SKM-1 treated with dmso at 0.1 percent for 144 hours (cell line): ENCODE measurements around the gene KRIT1.
"Not testable (repeated sequence)": the region's sequence is repeated elsewhere in the genome, so short reads cannot be mapped to it uniquely, and the experiment has no call there.

Experiments
- DNase-seq: peaks from one replicate; lab custom pipeline; 2025; ENCODE audit not compliant: unreplicated experiment; lab: John Stamatoyannopoulos, UW

The KRIT1 gene

DNA sequence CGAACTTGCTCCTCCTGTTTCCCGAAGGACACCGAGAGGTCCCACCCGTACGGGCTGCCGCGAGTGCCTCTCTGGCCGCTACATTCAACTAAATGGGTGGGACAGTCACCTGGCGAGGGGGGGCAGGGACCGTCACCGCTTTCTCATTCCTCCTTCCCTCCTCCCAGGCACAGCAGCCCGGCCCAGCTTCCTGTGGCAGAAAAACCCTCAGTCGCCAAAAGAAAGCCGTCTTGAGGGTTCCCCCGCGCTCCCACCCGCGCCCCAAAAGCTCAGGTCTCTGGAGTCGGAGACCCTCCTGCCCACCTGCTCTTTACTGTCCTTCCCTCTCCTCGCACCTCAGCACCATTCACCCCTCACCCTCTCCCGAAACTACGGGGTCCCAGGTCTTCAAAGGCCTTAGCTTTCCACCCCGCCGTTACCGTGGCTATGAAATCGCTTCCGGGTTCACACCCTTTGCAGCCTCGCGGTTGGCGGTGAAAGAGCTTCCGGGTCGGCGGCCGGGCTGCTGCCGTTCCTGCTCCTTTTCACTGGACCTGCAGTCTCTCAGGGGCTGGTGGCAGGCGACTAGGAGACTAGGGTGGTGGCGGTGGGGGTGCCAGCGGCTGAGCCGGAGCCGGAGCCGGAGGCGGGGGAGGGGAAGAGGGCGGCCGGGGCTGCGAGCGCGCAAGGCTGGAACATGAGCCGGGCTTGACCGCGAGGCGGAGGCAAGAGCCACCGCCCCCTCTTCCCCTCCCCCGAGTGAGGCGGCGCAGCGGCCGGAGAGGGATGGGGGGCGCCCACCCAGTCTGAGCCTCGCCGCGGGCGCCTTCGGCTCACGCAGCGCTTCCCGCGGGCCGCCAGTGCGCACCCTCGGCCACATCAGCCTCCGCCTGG lies at the start of gene KRIT1, which contains the start of gene ANKIB1:
TSS of gene KRIT1 (minus strand) at position 428 of the 873 bp plus-strand sequence. CDS start 3,779 bp downstream, outside the sequence.
TSS of gene ANKIB1 (plus strand) at position 488 of the 873 bp plus-strand sequence. CDS start 49,005 bp downstream, outside the sequence.
- peak; percentile 83 for DNase-seq

DNA sequence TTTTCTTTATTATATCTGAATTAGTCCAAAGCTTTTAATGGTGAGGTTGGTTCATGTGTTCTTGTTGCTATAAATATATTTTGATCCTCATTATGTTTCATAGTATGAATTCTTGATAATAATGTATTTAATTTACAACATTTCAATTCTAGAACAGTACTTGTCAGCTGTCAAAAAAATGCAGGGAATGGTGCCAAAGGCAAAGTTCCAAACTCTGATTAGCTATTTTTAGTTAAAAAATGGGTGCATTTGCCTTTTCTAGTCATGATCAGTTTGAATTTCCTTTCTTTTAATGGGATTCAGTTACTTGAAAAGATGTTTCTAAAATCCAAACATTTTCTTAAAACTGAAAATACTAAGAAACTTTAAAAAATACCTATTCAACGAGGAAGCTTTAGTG lies 49.7 kb upstream of the KRIT1 start:
- DNase-seq = no peak

DNA sequence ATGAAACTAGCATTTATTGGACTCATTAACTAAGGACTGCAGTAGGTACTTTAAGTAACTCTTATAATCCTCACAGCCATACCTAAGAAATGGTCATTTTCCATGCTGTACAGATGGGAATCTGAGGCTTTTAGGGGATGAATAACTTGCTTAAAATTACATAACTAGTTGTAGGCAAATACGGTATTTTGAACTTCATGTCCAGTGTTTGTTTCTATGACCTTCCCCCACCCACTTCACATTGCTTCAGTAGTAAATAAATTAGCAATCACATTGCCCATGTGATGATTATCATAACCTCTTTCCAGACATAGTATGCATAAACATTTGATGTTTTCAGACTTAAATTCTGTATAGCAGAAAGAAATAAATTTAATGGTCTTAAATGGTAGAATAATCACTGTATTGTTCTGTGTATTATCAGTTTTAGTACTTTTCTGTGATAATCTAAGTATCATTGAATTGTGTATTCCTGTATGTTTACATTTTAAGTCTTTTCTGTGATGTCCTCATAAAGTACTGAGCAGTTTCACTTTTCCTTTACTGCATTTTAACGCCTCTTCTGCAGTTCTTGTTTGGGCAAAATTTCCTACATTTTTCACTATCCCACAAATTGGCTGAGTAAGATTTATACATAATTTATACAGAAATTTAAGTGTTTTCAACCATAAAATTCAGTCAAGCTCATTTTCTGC lies 48.3 kb upstream of the KRIT1 start:
- DNase-seq = no peak

DNA sequence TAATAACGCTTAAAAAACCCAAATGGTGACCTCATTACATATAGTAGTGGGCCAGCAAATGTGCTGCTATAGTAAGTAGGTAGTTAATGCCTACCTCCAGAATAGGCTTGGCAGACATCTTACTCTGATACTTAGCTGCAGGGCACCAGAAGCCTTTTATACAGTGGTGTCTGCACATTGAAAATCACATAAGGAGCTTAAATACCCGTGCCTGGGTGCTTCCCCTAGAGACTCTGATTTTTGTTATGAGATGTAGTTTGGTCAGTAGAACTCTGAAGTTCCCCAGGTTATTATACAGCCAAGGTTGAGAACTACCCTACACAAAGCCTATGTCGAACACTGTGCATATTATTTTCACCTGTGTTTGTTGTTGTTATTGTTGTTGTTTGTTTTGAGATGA lies 47.3 kb upstream of the KRIT1 start:
- no peak for DNase-seq

DNA sequence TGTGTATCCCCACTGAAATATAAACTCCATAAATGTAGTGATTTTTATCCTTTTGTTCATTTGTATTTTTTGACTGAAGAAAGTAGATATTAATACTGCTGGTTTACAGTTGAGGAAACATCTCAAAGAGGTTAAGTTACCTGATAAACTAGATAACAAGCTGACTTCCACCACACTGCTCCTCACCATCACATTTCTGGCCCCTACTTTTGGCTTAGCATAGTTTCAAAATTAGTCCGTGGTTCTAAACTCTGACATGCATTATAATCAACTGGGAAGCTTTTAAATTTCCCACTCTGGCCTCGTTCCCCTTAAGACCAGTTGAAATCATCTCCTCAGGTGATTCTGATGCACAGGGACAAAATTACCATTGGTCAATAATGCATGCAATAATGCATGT lies 43.6 kb upstream of the KRIT1 start:
- DNase-seq = no peak

DNA sequence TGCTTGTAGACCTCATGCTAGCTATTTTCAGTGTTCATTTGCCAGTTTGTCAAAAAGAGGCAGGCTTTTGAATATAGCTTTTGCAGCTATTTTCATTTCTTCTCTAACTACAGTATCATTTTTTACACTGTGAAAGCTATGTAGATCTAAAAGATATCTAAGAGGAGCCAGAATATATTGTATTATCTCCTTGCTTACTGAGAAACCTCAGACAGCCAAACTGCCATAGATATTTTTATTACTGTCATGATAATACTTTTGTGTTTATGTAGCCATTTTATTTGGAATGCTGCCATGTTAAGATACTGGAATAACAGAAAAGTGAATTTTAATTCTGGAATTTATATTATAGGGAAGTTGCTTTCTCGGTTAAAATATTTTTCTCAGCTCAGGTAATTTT lies 37.2 kb upstream of the KRIT1 start:
- DNase-seq = no peak

DNA sequence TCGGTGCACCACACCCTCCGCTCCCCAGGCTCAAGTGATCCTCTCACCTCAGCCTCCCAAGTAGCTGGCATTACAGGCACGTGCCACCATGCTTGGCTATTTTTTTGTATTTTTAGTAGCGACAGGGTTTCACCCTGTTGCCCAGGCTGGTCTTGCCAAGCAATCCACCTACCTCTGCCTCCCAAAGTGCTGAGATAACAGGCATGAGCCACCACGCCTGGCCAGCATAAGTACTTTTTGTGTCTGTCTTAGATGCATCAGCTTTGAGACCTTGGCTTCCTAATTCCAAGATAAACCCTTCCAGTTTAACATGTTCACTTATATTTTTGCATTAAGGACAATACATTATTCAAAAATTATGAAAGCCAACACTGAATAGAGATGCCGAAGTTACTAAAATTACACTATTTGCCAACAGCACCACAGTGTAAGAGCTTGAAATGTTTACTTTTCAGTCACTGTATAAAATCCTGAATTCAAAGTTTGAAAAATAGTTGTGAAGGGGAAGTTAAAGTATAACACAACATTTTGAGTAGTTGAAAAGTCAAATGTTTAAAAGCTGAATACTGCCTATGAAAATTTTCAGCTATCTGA lies 36.6 kb upstream of the KRIT1 start:
- no peak for DNase-seq

DNA sequence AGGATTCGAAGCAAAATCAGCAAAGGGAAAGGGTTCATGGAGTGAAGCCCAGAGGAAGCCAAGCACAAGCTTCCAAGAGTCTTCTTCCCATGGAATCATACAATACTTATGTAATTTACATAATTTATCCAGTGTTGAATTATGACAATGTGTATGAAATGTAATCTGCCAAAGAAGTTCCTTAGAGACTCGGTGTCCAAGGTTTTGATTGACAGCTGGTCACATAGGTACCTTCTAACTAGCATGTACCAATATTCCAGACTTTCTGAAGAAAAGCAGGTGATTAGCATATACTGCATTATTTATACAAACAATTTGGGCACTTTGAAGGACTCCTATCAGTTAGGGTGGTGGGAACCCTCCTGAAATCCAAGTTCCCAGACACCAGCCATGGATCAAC lies 35.3 kb upstream of the KRIT1 start:
- DNase-seq = no peak

DNA sequence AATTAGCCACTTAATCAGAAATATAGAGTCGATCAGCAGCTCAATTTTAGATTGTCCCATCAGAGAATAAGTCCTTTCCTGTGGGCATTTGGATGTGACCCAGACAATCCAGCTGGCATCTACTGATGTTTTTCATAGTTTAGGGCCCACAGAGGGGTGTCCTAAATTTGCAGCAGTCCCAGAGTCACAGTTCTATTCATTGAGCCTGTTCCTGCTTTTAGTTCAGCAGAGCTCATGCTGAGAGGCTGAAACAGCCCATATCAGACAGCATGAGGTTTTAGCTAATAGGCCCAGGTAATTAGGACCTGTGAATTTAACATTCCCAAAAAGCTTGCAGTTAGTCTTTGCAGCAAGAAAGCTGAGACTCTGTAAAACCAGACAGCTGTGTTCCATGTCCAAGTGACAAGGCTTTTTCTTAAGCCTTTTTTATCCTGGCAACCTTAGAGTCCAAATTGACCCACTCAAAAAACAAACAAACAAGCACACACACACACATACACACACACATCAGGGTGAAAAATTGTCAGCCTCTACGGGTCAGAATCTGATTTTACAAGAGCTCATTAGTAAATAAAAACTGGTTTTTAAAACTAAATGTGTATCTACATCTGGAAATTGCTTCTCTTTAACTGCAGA lies 33.8 kb upstream of the KRIT1 start:
- DNase-seq = no peak

DNA sequence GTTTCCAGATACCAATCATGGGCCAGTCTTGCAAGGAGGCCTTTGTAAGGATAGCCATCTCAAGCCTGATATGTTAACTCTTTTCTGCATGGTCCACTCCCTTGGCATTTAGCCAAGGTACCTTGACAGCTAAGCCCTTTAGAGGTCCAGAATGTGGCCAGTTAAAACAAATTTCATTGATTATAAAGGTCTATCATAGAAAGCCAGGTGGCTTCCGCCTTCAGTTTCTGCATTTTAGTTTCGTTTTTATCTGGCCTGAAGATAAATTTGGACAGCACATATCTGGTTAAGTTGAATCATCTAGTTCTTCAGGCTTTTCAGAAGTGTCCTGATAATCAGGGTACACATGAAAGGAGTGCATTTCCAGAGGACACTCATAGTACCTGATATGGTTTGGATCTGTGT lies 30.7 kb upstream of the KRIT1 start:
- DNase-seq = no peak

DNA sequence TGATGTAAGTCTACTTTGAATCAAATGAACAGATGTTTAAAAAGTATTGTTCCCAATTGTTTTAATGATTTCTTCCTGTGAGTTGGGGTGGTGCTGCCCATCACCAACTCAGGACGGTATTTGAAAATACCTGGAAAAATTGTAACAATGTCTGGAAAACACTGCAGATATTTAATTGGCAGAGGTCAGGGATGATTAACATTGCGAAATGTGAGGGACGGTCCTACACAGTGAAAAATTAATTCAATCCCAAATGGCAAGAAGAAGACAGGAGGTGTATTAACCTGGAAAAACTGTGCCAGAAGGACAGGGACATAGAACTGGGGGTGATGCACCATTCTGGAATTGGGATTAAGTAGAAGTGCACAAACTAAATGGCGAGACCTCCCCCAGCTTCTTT lies 29.6 kb upstream of the KRIT1 start:
- DNase-seq = no peak

DNA sequence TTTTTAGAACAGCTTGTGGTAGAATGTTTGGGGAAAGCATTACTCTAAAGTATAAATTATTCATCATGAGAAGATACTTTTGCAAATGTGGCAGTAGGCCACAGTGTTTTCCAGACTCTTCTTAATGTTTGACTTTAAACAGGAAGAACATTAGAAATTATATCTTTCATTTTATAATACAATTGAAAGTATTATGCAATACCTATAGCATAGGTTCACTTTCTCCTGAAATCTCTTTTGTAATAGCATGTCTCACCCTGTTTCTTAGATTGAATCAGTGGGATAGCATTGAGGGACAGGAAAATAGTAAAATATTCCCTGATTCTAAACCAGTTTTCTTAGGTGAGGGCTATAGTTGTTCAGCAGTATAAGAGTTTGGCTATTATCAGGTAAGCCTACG lies 23.2 kb upstream of the KRIT1 start:
- DNase-seq = no peak

DNA sequence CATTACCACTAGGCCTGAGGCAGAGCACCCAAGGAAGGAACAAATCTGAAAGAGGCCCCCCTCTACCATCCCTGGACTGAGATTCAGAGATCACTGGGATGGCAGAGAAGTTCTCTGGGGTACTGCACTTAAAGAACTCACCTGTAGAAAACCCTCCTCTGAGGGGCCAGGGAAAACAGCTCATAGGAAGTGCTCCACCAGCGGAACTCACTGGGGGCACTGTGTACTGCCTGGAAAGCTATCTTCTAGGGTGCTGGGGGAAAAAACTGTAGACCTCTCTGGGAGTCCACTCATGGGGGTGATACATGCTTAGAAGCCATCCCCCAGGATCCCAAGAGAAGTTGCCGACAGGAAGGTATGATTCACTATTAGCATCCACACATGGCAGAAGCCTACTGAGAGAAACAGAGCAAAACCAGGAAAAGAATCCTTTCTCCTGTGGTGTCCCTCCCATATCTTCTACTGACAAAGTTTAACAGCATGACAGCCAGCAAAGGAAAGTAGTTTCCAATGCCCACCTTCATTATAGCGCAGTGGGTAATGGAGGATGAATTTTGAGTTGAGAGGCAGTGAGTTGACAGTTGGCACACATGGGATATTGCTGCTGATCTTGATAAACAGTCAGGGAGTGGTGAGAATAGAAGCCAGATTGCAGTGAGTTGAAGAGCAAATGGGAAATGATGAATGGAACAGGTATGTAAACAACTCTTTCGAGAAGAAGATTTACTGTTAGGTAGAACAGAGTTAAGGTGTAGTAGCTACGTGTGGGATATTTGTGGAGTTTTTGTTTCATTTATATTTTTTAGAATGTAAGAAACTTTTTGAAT lies 20.9 kb upstream of the KRIT1 start:
- DNase-seq = no peak

DNA sequence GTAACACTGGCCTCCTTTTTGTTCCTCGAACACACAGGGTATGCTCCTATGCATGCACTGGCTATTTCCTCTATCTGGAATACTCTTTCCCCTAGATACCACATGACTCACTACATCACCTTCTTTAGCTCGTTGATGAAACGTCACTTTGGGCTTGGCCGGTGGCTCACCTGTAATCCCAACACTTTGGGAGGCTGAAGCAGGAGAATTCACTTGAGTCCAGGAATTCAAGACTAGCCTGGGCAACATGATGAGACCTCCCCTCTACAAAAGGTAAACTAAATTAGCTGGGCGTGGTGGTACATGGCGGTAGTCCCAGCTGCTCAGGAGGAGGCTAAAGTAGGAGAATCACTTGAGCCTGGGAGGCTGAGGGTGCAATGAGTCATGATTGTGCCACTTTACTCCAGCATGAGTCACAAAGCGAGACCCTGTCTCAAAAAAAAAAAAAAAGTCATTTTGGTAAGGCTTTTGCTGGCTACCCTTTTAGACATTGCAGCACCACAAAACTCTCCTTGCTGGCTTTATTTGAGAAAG lies 14.6 kb upstream of the KRIT1 start:
- no peak for DNase-seq

DNA sequence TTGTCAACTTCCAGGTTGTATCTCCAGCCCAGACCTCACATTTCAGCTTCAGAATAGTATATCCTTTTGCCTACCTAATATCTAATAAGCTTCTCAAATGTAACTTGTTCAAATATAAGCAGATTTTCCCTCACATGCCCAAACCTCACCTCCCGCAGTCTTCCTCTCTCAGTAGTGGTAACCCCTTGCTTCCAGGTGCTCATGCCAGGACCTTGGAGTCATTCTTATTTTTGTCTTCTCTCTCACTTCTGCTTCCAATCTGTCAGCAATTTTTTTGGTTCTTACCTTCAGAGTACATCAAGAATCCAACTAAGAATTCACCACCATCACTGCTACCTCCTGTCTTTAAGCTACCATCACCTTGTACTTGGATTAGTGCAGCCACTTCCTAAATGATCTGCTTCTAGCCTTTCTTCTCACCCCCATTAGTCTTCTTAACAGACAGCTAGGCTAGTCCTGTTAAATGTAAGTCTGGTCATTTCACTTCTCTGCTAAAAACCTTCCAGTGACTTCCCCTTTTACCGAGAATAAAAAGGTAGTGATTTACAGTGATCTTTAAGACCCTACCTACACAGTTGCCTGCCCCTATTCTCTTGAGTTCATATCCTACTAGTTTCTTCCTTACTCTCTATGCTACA lies 14.0 kb upstream of the KRIT1 start:
- DNase-seq = no peak

DNA sequence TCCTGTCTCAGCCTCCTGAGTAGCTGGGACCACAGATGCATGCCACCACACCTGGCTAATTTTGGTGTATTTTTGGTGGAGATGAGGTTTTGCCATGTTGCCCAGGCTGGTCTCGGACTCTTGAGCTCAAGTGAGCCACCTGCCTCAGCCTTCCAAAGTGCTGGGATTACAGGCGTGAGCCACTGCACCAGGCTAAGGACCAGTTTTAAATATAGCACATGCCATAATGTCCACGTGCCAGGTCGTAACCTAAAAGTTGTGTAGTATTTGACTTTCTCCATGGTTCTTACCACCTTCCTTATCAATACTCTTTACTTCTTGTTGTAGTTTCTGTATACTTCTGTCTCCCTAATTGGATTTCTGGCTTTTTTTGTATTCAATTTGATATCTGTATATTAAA lies 13.3 kb upstream of the KRIT1 start:
- DNase-seq = no peak

DNA sequence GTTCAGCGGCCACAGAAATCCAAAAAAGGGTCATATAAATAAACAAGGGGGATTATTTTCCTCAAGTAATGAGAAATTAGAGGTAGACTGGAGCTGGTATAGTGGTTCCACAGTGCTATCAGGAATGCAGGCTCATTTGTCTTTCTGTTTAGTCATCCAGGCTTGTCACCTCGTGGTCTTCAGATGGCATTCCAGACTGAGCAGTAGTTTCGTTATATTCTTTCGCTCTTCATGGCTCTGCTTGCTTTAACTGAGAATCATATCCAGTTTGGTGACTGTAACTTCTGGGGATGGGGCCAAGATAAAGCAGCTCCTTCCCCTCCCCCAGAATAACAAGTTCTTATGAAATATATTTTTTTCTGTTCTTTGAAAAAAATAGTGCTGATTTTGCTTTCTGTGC lies 9.6 kb upstream of the KRIT1 start:
- no peak for DNase-seq

DNA sequence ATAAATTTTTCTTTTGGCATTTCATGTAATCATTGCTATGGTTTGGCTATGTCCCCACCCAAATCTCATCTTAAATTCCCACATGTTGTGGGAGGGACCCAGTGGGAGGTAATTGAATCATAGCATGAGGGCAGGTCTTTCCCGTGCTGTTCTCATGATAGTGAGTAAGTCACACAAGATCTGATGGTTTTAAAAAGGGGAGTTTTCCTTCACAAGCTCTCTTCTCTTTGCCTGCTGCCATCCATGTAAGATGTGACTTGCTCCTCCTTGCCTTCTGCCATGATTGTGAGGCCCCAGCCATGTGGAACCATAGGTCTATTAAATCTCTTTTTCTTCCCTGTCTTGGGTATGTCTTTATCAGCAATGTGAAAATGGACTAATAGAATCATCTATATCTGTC lies 9.1 kb upstream of the KRIT1 start:
- DNase-seq = not testable (repeated sequence)

DNA sequence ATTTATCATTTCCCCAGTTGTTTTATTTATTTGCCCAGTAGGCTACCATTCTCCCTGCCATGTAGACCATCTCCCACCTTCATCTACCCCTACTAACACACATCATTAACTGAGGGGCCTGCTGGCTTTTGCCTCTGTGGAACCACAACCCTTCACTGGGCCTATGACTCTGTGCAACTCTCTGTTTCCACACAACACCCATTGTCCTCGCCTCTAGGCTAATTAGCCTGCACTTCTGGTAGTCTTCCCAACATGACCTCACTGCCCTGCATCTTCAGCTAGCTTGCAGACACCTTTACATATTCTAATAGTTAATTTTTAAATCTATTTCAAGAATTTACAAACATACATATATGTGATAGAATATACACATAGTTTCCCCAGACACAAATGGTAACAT lies 7.5 kb upstream of the KRIT1 start:
- no peak for DNase-seq

DNA sequence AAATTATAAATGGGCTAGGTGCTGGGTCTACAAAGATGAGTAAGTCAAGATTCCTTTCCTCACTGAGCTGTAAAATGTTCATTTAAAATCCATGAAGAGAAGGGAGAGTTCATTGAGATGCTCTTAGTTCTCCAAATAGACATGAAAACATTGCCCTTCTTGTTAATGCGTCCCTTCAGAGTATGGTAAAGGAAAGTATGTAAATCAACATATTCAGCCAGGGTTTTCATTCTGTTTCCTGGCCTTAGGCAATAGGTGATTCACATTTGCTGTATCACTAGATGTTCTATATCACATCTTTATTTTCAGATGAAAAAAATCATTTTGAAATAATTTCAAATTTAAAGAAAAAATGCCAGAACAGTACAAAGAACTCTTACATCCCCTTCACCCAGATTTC lies 5.5 kb upstream of the KRIT1 start:
- no peak for DNase-seq
